H1 (cell line): Measurements from ENCODE around the gene PXDN. TPM values are rescaled to one million over a fixed set of nuclear protein-coding genes. Genes with fewer than 3 reads are reported as not detected.

ENCODE experiments used
- CTCF ChIP-seq, 3 experiments: IDR thresholded peaks; 1 replicate in 2 of 3; 2 replicates in 1 of 3; pipeline versions ENCODE4 v1.5.1 to v1.6.1; 2011; ENCODE audit warnings: low read length in 3 of 3, mild to moderate bottlenecking in 3 of 3, inconsistent platforms in 2 of 3, low read depth in 1 of 3, moderate library complexity in 1 of 3; ENCODE audit not compliant: insufficient read depth in 1 of 3; ENCODE audit errors: control extremely low read depth in 1 of 3
- E2F6 ChIP-seq: IDR thresholded peaks from 2 replicates; pipeline ENCODE4 v1.6.1; 2012; ENCODE audit warnings: inconsistent platforms
- RBBP5 ChIP-seq: IDR thresholded peaks from 2 replicates; pipeline ENCODE4 v1.7.1; 2012; ENCODE audit warnings: low read depth, mild to moderate bottlenecking, inconsistent platforms, low read length, moderate library complexity, borderline replicate concordance
- polyA plus RNA-seq, 7 experiments: library from polyadenylated mRNA; depleted of rRNA in 3 of 7; stranded (reverse) in 5 of 7; unstranded in 2 of 7; fragments of >200 nt in 5 of 7; fragments of 200-250 nt in 2 of 7; gene quantifications; 1 replicate in 5 of 7; 2 replicates in 1 of 7; 4 replicates in 1 of 7; pipeline versions ENCODE4 v1.2.1 to v1.2.3, GENCODE V29; 2011 to 2013; ENCODE audit warnings: missing spikeins in 2 of 7, mixed read lengths in 2 of 7
- total RNA-seq: library from RNA; stranded (reverse); fragmentation: NEBNext Ultra II Directional; extraction: Animal tissue kit (Norgen Biotek cat#: 25700); gene quantifications from 2 replicates; pipeline ENCODE4 v1.2.1, GENCODE V29; 2021

Gene PXDN
- total and polyA plus RNA-seq, 2 of the 8 experiments (the other 6 are each of a cell fraction or from before 2014, with no cell fraction given), result 104 to 141 TPM

- no peak for TF ChIP-seq E2F6
- TF ChIP-seq RBBP5, result no peak
- TF ChIP-seq CTCF (IDR thresholded peaks at IDR 0.05; ENCODE audit: control extremely low read depth in 1 of 3, insufficient read depth in 1 of 3, low read depth in 1 of 3, low read length in 3 of 3), result no peak
These were observed 162.2 kb downstream of the PXDN start (continued) for GRCh38 chr2:1581965-1582625.
